ENCODE measurements around the gene SIX3. TPM values are rescaled to one million over a fixed set of nuclear protein-coding genes. Genes with fewer than 3 reads are reported as not detected.

Gene SIX3
- total and polyA plus RNA-seq, 2 donors (not counting 1 experiment from before 2014, with no cell fraction given) = not detected

DNA sequence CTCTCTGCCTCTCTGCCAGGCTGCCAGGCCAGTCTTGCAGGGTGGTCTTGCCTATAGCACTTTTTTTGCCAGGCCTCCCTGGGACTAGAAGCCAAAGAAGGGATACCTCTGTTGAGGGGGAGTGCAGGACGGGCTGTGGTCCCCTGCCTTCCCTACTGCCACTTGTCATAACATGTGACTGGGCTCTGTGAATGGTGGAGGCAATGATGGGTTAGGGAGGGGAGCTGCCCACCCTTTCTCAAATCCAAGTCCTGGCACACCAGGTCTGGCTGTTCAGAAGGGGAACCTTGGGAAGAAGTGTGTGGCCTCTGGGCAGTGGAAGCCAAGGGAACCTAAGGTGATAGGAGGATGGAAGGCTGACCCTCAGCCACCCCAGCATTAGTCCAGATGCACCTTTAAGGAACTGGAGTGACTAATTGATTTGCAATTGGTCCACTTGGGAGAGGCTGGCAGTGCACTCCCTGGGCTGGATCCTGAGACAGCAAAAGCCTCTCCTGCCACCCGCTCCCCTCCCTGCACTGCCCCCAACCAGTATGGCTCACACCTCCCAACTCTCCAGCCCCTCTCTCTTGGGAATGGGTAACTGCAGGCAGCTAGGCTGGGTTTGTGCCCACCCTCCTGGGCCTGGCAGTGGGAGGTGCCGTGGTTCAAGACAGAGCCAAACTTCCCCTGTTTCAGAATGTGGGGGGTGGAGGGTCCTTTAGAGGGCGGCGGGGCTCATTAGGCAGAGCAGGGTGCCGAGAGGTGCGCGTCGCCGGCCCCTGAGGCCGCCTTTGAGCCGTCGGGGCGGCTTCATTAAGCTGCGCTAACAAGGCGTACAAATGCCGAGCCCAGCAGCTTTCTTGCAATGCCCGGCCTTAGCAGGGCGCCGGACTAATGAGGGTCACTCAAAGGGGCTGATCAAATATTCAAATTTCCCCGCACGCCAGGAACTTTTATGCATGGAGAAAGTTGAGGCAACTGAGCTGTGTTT is 4.5 kb upstream of the SIX3 start:
- Mint-ChIP-seq H3K27me3 (peaks cover 60% of the 10 kb centered on the region), H3K27ac (no peak overlapping the region), H3K4me3 (peak overlapping the region; percentile 65), H3K9me3 (ENCODE audit: insufficient read depth) (no peaks in the 10 kb centered on the region), H3K4me1 (peaks cover 54% of the 10 kb centered on the region)
- Histone ChIP-seq H3K79me2 (ENCODE audit: control insufficient read depth, insufficient read depth, low read length) (no peaks in the 10 kb centered on the region), H3K27ac (ENCODE audit: low read length in 2 of 2) (no peak overlapping the region), H3K4me1 (ENCODE audit: control insufficient read depth in 2 of 2, insufficient read depth in 2 of 2, low read length in 2 of 2) (peaks cover 83 to 94% of the 10 kb centered on the region in 2 donors), H3K9ac (ENCODE audit: low read length) (no peak overlapping the region), H3K27me3 (replicated peaks in 1 of 4; ENCODE audit: control extremely low read depth in 1 of 4, control insufficient read depth in 3 of 4, insufficient read depth in 4 of 4, low read length in 3 of 4) (peaks cover 0 to 98% (median 73%) of the 10 kb centered on the region in 4 experiments), H3K36me3 (replicated peaks in 1 of 2; ENCODE audit: control extremely low read depth in 1 of 2, control insufficient read depth in 1 of 2, extremely low read depth in 1 of 2, insufficient read depth in 2 of 2, low read length in 1 of 2) (no peaks in the 10 kb centered on the region), H2AFZ (ENCODE audit: insufficient read depth, low read depth, low read length, poor library complexity, severe bottlenecking) (no peak overlapping the region), H3K4me3 (ENCODE audit: control extremely low read depth in 1 of 5, extremely low read depth in 1 of 5, insufficient read depth in 1 of 5, low read depth in 2 of 5, low read length in 4 of 5) (peak overlapping the region in 1 of 5 experiments; percentile 23), H3K9me3 (ENCODE audit: control extremely low read depth in 1 of 3, control insufficient read depth in 2 of 3, insufficient read depth in 1 of 3, low read length in 2 of 3) (peaks cover 0 to 81% (median 0%) of the 10 kb centered on the region in 3 donors), H3K4me2 (replicated peaks; ENCODE audit: low read depth, low read length, poor library complexity, severe bottlenecking) (peak overlapping the region; percentile 83), H4K20me1 (ENCODE audit: control insufficient read depth, insufficient read depth, low read length, poor library complexity, severe bottlenecking) (no peaks in the 10 kb centered on the region)
- no peak for TF ChIP-seq EZH2 (IDR thresholded peaks at IDR 0.05; ENCODE audit: borderline replicate concordance, insufficient read depth, low read depth, low read length, poor library complexity, severe bottlenecking)
- TF ChIP-seq, protein P1, sequence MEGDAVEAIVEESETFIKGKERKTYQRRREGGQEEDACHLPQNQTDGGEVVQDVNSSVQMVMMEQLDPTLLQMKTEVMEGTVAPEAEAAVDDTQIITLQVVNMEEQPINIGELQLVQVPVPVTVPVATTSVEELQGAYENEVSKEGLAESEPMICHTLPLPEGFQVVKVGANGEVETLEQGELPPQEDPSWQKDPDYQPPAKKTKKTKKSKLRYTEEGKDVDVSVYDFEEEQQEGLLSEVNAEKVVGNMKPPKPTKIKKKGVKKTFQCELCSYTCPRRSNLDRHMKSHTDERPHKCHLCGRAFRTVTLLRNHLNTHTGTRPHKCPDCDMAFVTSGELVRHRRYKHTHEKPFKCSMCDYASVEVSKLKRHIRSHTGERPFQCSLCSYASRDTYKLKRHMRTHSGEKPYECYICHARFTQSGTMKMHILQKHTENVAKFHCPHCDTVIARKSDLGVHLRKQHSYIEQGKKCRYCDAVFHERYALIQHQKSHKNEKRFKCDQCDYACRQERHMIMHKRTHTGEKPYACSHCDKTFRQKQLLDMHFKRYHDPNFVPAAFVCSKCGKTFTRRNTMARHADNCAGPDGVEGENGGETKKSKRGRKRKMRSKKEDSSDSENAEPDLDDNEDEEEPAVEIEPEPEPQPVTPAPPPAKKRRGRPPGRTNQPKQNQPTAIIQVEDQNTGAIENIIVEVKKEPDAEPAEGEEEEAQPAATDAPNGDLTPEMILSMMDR (IDR thresholded peaks at IDR 0.05) = no peak
- CTCF ChIA-PET = interaction anchor here (0.8 to 1.3 kb wide), 3 partner anchors 14 to 376 kb away, joined by 3 read pairs; no protein-coding TSS in a partner anchor
- intact Hi-C loops (cut with micrococcal nuclease) = no loop called here
- DNase-seq = peak; percentile 27
- no peak for ATAC-seq (ENCODE audit: low read depth)
- POLR2A ChIA-PET = no interaction called here
- WGBS (ENCODE audit: insufficient coverage) = 14% methylated on average over 20 of the region's 22 CpGs

All from B cell (primary cell).